ENCODE data around the gene RNASE12.

Gene RNASE12

DNA sequence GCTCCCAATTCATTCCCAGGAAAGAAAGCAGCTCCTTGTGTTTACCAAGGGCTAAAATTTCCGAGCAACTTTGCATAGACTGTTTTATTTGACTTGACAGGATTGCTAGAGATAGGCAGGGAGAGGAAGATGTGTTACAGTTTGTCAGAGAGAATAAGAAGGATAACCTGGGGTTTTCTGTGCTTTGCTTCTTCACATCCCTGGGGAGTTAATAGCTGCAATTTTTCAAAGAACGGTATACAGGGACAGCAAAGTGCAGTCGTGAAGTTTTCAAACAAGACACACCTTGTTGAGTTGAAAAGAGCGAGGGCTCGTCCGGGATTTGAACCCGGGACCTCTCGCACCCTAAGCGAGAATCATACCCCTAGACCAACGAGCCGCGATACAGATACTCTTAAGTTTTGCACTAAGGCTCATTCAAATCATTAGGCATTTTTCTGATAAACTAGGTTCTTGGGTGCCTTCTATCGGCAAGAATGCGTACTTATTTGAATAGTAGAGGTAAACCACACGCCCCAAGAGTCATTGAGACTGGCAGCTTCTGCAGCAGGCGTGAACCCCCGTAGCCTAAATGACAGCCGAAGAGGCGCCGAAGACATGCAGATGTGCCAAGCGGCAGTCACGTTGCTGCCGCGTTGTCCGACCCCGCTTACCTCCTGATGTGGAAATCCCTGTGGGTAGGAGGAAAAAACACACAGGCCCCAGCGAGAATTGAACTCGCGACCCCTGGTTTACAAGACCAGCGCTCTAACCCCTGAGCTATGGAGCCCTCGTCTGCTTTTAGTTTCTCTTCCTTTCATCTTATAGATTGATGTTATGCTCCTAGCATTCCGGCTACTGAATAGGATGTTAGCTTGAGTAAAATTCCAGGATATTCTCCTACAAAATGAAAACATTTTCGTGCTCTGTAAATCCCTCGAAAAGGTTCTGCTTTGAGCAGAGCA lies 22.2 kb upstream of the RNASE12 start (continued):
- TF ChIP-seq ZNF777 (tag by site-specific recombination; IDR thresholded peaks at IDR 0.05; ENCODE audit: borderline replicate concordance) (no peak), ZNF792 (tag by site-specific recombination; IDR thresholded peaks at IDR 0.05) (no peak), ZNF423 (tag by site-specific recombination; IDR thresholded peaks at IDR 0.05) (no peak), ZNF221 (tag by site-specific recombination; IDR thresholded peaks at IDR 0.05; ENCODE audit: borderline replicate concordance) (no peak), ZSCAN23 (tag by site-specific recombination; IDR thresholded peaks at IDR 0.05) (peak; percentile 50; the same call in 1 of the 2 replicates), OVOL3 (tag by site-specific recombination; IDR thresholded peaks at IDR 0.05) (no peak), ZNF48 (tag by site-specific recombination; IDR thresholded peaks at IDR 0.05) (no peak), ZNF558 (tag by site-specific recombination; IDR thresholded peaks at IDR 0.05) (peak; percentile 80), ZFP69B (tag by site-specific recombination; IDR thresholded peaks at IDR 0.05) (0 out of 2 replicates have a peak, but pooled peaks have one; percentile 37), KLF7 (tag by site-specific recombination; IDR thresholded peaks at IDR 0.05; ENCODE audit: borderline replicate concordance) (0 out of 2 replicates have a peak, but pooled peaks have one; percentile 14), ZNF350 (tag by site-specific recombination; IDR thresholded peaks at IDR 0.05) (no peak), GFI1B (tag by site-specific recombination; IDR thresholded peaks at IDR 0.05) (no peak), ZFP3 (tag by site-specific recombination; IDR thresholded peaks at IDR 0.05; ENCODE audit: low read depth) (no peak), ZNF776 (tag by site-specific recombination; IDR thresholded peaks at IDR 0.05; ENCODE audit: borderline replicate concordance) (no peak), ZBTB20 (tag by site-specific recombination; IDR thresholded peaks at IDR 0.05) (peak; percentile 44; the same call in 1 of the 2 replicates), HOXA7 (CRISPR knock-in tag; IDR thresholded peaks at IDR 0.05; ENCODE audit: borderline replicate concordance) (no peak), KLF16 (tag by site-specific recombination; IDR thresholded peaks at IDR 0.05) (peak; percentile 44; the same call in 1 of the 2 replicates), ZNF366 (tag by site-specific recombination; conservative IDR thresholded peaks at IDR 0.05) (peak; percentile 96), ZNF311 (tag by site-specific recombination; IDR thresholded peaks at IDR 0.05; ENCODE audit: borderline replicate concordance) (no peak)
- TF ChIP-seq, protein P1, sequence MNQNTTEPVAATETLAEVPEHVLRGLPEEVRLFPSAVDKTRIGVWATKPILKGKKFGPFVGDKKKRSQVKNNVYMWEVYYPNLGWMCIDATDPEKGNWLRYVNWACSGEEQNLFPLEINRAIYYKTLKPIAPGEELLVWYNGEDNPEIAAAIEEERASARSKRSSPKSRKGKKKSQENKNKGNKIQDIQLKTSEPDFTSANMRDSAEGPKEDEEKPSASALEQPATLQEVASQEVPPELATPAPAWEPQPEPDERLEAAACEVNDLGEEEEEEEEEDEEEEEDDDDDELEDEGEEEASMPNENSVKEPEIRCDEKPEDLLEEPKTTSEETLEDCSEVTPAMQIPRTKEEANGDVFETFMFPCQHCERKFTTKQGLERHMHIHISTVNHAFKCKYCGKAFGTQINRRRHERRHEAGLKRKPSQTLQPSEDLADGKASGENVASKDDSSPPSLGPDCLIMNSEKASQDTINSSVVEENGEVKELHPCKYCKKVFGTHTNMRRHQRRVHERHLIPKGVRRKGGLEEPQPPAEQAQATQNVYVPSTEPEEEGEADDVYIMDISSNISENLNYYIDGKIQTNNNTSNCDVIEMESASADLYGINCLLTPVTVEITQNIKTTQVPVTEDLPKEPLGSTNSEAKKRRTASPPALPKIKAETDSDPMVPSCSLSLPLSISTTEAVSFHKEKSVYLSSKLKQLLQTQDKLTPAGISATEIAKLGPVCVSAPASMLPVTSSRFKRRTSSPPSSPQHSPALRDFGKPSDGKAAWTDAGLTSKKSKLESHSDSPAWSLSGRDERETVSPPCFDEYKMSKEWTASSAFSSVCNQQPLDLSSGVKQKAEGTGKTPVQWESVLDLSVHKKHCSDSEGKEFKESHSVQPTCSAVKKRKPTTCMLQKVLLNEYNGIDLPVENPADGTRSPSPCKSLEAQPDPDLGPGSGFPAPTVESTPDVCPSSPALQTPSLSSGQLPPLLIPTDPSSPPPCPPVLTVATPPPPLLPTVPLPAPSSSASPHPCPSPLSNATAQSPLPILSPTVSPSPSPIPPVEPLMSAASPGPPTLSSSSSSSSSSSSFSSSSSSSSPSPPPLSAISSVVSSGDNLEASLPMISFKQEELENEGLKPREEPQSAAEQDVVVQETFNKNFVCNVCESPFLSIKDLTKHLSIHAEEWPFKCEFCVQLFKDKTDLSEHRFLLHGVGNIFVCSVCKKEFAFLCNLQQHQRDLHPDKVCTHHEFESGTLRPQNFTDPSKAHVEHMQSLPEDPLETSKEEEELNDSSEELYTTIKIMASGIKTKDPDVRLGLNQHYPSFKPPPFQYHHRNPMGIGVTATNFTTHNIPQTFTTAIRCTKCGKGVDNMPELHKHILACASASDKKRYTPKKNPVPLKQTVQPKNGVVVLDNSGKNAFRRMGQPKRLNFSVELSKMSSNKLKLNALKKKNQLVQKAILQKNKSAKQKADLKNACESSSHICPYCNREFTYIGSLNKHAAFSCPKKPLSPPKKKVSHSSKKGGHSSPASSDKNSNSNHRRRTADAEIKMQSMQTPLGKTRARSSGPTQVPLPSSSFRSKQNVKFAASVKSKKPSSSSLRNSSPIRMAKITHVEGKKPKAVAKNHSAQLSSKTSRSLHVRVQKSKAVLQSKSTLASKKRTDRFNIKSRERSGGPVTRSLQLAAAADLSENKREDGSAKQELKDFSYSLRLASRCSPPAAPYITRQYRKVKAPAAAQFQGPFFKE (tag by site-specific recombination; IDR thresholded peaks at IDR 0.05; ENCODE audit: borderline replicate concordance): no peak
- TF ChIP-seq, protein P2, sequence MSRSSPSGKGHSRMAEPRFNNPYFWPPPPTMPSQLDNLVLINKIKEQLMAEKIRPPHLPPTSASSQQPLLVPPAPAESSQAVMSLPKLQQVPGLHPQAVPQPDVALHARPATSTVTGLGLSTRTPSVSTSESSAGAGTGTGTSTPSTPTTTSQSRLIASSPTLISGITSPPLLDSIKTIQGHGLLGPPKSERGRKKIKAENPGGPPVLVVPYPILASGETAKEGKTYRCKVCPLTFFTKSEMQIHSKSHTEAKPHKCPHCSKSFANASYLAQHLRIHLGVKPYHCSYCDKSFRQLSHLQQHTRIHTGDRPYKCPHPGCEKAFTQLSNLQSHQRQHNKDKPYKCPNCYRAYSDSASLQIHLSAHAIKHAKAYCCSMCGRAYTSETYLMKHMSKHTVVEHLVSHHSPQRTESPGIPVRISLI (tag by site-specific recombination; IDR thresholded peaks at IDR 0.05): peak; percentile 60
- TF ChIP-seq, protein P3, sequence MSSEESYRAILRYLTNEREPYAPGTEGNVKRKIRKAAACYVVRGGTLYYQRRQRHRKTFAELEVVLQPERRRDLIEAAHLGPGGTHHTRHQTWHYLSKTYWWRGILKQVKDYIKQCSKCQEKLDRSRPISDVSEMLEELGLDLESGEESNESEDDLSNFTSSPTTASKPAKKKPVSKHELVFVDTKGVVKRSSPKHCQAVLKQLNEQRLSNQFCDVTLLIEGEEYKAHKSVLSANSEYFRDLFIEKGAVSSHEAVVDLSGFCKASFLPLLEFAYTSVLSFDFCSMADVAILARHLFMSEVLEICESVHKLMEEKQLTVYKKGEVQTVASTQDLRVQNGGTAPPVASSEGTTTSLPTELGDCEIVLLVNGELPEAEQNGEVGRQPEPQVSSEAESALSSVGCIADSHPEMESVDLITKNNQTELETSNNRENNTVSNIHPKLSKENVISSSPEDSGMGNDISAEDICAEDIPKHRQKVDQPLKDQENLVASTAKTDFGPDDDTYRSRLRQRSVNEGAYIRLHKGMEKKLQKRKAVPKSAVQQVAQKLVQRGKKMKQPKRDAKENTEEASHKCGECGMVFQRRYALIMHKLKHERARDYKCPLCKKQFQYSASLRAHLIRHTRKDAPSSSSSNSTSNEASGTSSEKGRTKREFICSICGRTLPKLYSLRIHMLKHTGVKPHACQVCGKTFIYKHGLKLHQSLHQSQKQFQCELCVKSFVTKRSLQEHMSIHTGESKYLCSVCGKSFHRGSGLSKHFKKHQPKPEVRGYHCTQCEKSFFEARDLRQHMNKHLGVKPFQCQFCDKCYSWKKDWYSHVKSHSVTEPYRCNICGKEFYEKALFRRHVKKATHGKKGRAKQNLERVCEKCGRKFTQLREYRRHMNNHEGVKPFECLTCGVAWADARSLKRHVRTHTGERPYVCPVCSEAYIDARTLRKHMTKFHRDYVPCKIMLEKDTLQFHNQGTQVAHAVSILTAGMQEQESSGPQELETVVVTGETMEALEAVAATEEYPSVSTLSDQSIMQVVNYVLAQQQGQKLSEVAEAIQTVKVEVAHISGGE (tag by site-specific recombination; conservative IDR thresholded peaks at IDR 0.05; ENCODE audit: low read depth): 0 out of 2 replicates have a peak, but pooled peaks have one; percentile 14
- TF ChIP-seq, protein P4, sequence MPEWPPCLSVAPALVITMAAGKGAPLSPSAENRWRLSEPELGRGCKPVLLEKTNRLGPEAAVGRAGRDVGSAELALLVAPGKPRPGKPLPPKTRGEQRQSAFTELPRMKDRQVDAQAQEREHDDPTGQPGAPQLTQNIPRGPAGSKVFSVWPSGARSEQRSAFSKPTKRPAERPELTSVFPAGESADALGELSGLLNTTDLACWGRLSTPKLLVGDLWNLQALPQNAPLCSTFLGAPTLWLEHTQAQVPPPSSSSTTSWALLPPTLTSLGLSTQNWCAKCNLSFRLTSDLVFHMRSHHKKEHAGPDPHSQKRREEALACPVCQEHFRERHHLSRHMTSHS (tag by site-specific recombination; IDR thresholded peaks at IDR 0.05): no peak
- TF ChIP-seq, protein P5, sequence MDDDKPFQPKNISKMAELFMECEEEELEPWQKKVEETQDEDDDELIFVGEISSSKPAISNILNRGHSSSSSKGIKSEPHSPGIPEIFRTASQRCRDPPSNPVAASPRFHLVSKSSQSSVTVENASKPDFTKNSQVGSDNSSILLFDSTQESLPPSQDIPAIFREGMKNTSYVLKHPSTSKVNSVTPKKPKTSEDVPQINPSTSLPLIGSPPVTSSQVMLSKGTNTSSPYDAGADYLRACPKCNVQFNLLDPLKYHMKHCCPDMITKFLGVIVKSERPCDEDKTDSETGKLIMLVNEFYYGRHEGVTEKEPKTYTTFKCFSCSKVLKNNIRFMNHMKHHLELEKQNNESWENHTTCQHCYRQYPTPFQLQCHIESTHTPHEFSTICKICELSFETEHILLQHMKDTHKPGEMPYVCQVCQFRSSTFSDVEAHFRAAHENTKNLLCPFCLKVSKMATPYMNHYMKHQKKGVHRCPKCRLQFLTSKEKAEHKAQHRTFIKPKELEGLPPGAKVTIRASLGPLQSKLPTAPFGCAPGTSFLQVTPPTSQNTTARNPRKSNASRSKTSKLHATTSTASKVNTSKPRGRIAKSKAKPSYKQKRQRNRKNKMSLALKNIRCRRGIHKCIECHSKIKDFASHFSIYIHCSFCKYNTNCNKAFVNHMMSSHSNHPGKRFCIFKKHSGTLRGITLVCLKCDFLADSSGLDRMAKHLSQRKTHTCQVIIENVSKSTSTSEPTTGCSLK (tag by site-specific recombination; IDR thresholded peaks at IDR 0.05): no peak

All from HEK293 (cell line).